ENCODE data around the gene STAG3. TPM values are rescaled to one million over a fixed set of nuclear protein-coding genes. Genes with fewer than 3 reads are reported as not detected.

The STAG3 gene
- total and polyA plus RNA-seq, 2 experiments from 2014 or later = 4.6 to 4.7 TPM

GRCh38 chr7:100152404-100152803 lies 25.3 kb upstream of the STAG3 start:
- peaks cover 16% of the 10 kb centered on the region for H3K27me3 Mint-ChIP-seq (ENCODE audit: insufficient read depth, low read depth, poor library complexity)
- Histone ChIP-seq H2AFZ (no peak overlapping the region), H3K9me2 (ENCODE audit: insufficient read depth) (no peaks in the 10 kb centered on the region), H3K4me1 (ENCODE audit: insufficient read depth) (peaks cover 22% of the 10 kb centered on the region), H3K36me3 (ENCODE audit: insufficient read depth) (no peaks in the 10 kb centered on the region), H3K79me2 (replicated peaks; ENCODE audit: insufficient read depth) (peaks cover 29% of the 10 kb centered on the region), H3K27me3 (ENCODE audit: insufficient read depth) (no peaks in the 10 kb centered on the region), H3K4me3 (no peak overlapping the region), H4K20me1 (replicated peaks; ENCODE audit: insufficient read depth) (peaks cover 11% of the 10 kb centered on the region), H3F3A (replicated peaks; ENCODE audit: low read depth) (peaks cover 34% of the 10 kb centered on the region), H3K4me2 (no peak overlapping the region), H3K27ac (ENCODE audit: low read depth) (peak overlapping the region; percentile 48; the same call in 1 of the 2 replicates)
- TF ChIP-seq JUNB (IDR thresholded peaks at IDR 0.05; ENCODE audit: unreplicated experiment) = no peak
- no peak for TF ChIP-seq STAT1 (IDR thresholded peaks at IDR 0.05; ENCODE audit: unreplicated experiment)
- TF ChIP-seq CREB1 (CRISPR knock-in tag; IDR thresholded peaks at IDR 0.05; ENCODE audit: low read depth) = no peak
- no peak for TF ChIP-seq EZH2 (IDR thresholded peaks at IDR 0.05; ENCODE audit: low read depth, unreplicated experiment)
- no peak for TF ChIP-seq EZH2phosphoT487 (IDR thresholded peaks at IDR 0.05; ENCODE audit: unreplicated experiment)
- TF ChIP-seq NANOG (IDR thresholded peaks at IDR 0.05; ENCODE audit: borderline replicate concordance) = no peak
- TF ChIP-seq CTCF (conservative IDR thresholded peaks at IDR 0.05; ENCODE audit: low read depth in 2 of 2) = no peak
- TF ChIP-seq ETS1 (IDR thresholded peaks at IDR 0.05) = no peak
- no peak for TF ChIP-seq POLR2AphosphoS5 (IDR thresholded peaks at IDR 0.05; ENCODE audit: low read depth)
- TF ChIP-seq ZNF462 (CRISPR knock-in tag; IDR thresholded peaks at IDR 0.05) = no peak
- TF ChIP-seq ZNF331 (CRISPR knock-in tag; IDR thresholded peaks at IDR 0.05; ENCODE audit: low read depth) = no peak
- no peak for TF ChIP-seq REST (IDR thresholded peaks at IDR 0.05; ENCODE audit: unreplicated experiment)
- TF ChIP-seq ZNF114 (CRISPR knock-in tag; IDR thresholded peaks at IDR 0.05) = no peak
- no peak overlapping the region for H3K27ac Mint-ChIP-seq
- H3K9me3 Mint-ChIP-seq = no peaks in the 10 kb centered on the region
- DNase-seq (ENCODE audit: low spot score) (no peak), ATAC-seq (no peak)
- H3K4me1 Mint-ChIP-seq = peaks cover 29% of the 10 kb centered on the region
- no peak overlapping the region; the same call in 2 of the 3 replicates for H3K4me3 Mint-ChIP-seq
- H3K36me3 Mint-ChIP-seq (ENCODE audit: low read depth) = peaks cover 61% of the 10 kb centered on the region

All from GM23338 (cell line).